HG03064 (cell line): Measurements from ENCODE around the gene FNTB.
"Not testable (repeated sequence)": the region's sequence is repeated elsewhere in the genome, so short reads cannot be mapped to it uniquely, and the experiment has no call there.

Experiments
- ATAC-seq: cut with Tn5 transposase; IDR thresholded peaks from one replicate; pipeline ENCODE4 v1.9.1; 2021; ENCODE audit warnings: low read depth; ENCODE audit not compliant: unreplicated experiment

The FNTB gene

GRCh38 chr14:65010211-65010931, 23.7 kb downstream of the FNTB start:
- no peak for ATAC-seq

GRCh38 chr14:65011538-65011937, 24.8 kb downstream of the FNTB start:
- ATAC-seq, result no peak

GRCh38 chr14:65012353-65012752, 25.7 kb downstream of the FNTB start:
- ATAC-seq, result no peak

- ATAC-seq, result no peak
Measured at GRCh38 chr14:65015391-65015790, 28.7 kb downstream of the FNTB start.

- no peak for ATAC-seq
Measured at GRCh38 chr14:65016471-65016870, 29.8 kb downstream of the FNTB start.

- no peak for ATAC-seq
Measured at GRCh38 chr14:65019944-65020566, 33.4 kb downstream of the FNTB start.

- ATAC-seq, result no peak
Measured at GRCh38 chr14:65024957-65025356, 38.3 kb downstream of the FNTB start.

- no peak for ATAC-seq
Measured at GRCh38 chr14:65025818-65026217, 39.1 kb downstream of the FNTB start.

GRCh38 chr14:65026526-65026925, 39.8 kb downstream of the FNTB start:
- ATAC-seq, result no peak

- ATAC-seq, result no peak
Measured at GRCh38 chr14:65027127-65027799, 40.6 kb downstream of the FNTB start.

- no peak for ATAC-seq
Measured at GRCh38 chr14:65028937-65029336, 42.2 kb downstream of the FNTB start.

GRCh38 chr14:65031321-65031720, 44.6 kb downstream of the FNTB start:
- ATAC-seq, result not testable (repeated sequence)

- no peak for ATAC-seq
Measured at GRCh38 chr14:65032319-65032718, 45.6 kb downstream of the FNTB start.

GRCh38 chr14:65033181-65033580, 46.5 kb downstream of the FNTB start:
- no peak for ATAC-seq

- ATAC-seq, result no peak
Measured at GRCh38 chr14:65034021-65034420, 47.3 kb downstream of the FNTB start.

GRCh38 chr14:65035049-65035448, 48.4 kb downstream of the FNTB start:
- no peak for ATAC-seq

GRCh38 chr14:65038966-65039365, 52.3 kb downstream of the FNTB start:
- ATAC-seq, result no peak

GRCh38 chr14:65040666-65041433, 54.2 kb downstream of the FNTB start:
- no peak for ATAC-seq

- no peak for ATAC-seq
Measured at GRCh38 chr14:65041434-65041915, 54.8 kb downstream of the FNTB start.

- no peak for ATAC-seq
Measured at GRCh38 chr14:65042296-65042695, 55.6 kb downstream of the FNTB start.
